Gastrocnemius medialis (tissue), 4 donors: ENCODE results near the gene LIN28B. TPM values are rescaled to one million over a fixed set of nuclear protein-coding genes. Genes with fewer than 3 reads are reported as not detected.
A peak's percentile ranks its signal among the peaks of the same experiment; 100 is the strongest.
"Not testable (repeated sequence)": the region's sequence is repeated elsewhere in the genome, so short reads cannot be mapped to it uniquely, and the experiment has no call there.

Source experiments
- ATAC-seq, 2 donors: fragments of 150-250 bp; one replicate each; pipeline ENCODE4 v1.9.1; 2016
- DNase-seq, 2 donors: peaks; one replicate each; pipeline ENCODE4 v3.0.0-alpha.2; 2019
- H3K27ac ChIP-seq, 4 donors: fragments of 200-600 bp; sonication (generic); 1 replicate in 1 of 4; 2 replicates in 3 of 4; pipeline ENCODE4 v1.5.1; 2016 to 2018; ENCODE audit warnings: mild to moderate bottlenecking in 2 of 4, moderate library complexity in 1 of 4
- H3K27me3 ChIP-seq, 3 donors: fragments of 200-600 bp; sonication (generic) in 2 of 3; 1 replicate in 1 of 3; 2 replicates in 2 of 3; pipeline versions ENCODE4 v1.5.1 to v1.6.0; 2016 to 2019; ENCODE audit warnings: mild to moderate bottlenecking in 1 of 3, moderate library complexity in 1 of 3
- H3K36me3 ChIP-seq, 2 donors: fragments of 200-600 bp; sonication (generic) in 1 of 2; one replicate each; pipeline ENCODE4 v1.5.1; 2017 to 2018
- H3K4me1 ChIP-seq, 2 donors: fragments of 200-600 bp; sonication (generic) in 1 of 2; one replicate each; pipeline ENCODE4 v1.5.1; 2016 to 2017; ENCODE audit warnings: mild to moderate bottlenecking in 2 of 2
- H3K4me3 ChIP-seq, 4 donors: fragments of 200-600 bp; sonication (generic) in 3 of 4; 1 replicate in 1 of 4; 2 replicates in 3 of 4; pipeline ENCODE4 v1.5.1; 2016 to 2019; ENCODE audit warnings: mild to moderate bottlenecking in 2 of 4
- H3K9me3 ChIP-seq, 3 donors: fragments of 200-600 bp; sonication (generic) in 2 of 3; 1 replicate in 1 of 3; 2 replicates in 2 of 3; pipeline ENCODE4 v1.5.1; 2016 to 2019
- CTCF ChIP-seq, 5 experiments: fragments of 450-650 bp in 3 of 5; fragments of 200-600 bp in 2 of 5; sonication (generic) in 2 of 5; IDR thresholded peaks in 4 of 5; conservative IDR thresholded peaks in 1 of 5; 1 replicate in 4 of 5; 2 replicates in 1 of 5; pipeline ENCODE4 v1.5.1; 2016 to 2019; ENCODE audit warnings: antibody characterized with exemption in 5 of 5, mild to moderate bottlenecking in 3 of 5, moderate library complexity in 3 of 5
- POLR2A ChIP-seq, 2 donors: fragments of 450-650 bp; IDR thresholded peaks; one replicate each; pipeline ENCODE4 v1.6.1; 2017; ENCODE audit warnings: antibody characterized with exemption in 2 of 2, mild to moderate bottlenecking in 2 of 2, moderate library complexity in 2 of 2
- in situ Hi-C, 4 donors: fragments of 200-750 bp; cut with MboI; loops; one replicate each; pipeline versions ENCODE4 v1.15.0 to v1.8.0; 2017; ENCODE audit warnings: low sequenced_read_pairs in 4 of 4
- intact Hi-C: fragments of 100-400 bp; cut with DNase I; formaldehyde crosslinking; loops from one replicate; pipeline ENCODE4 v1.15.1; 2023; ENCODE audit warnings: low total_unique reads
- total RNA-seq, 4 donors: library from RNA; depleted of rRNA; stranded (reverse); fragments of >200 nt; gene quantifications; one replicate each; pipeline versions ENCODE4 v1.1.0 to v1.2.3, GENCODE V29; 2016

The LIN28B gene
- total RNA-seq, 4 donors from 2014 or later = not detected

- Histone ChIP-seq H3K27ac (no peak overlapping the region), H3K9me3 (no peaks in the 10 kb centered on the region), H3K4me3 (no peak overlapping the region), H3K36me3 (no peaks in the 10 kb centered on the region), H3K27me3 (no peaks in the 10 kb centered on the region), H3K4me1 (no peaks in the 10 kb centered on the region)
- in situ Hi-C loops = no loop called here
- DNase-seq (no peak), ATAC-seq (no peak)
- intact Hi-C loops = no loop called here
- TF ChIP-seq POLR2A (IDR thresholded peaks at IDR 0.05) (no peak), CTCF (IDR thresholded peaks at IDR 0.05 in 4 of 5, conservative IDR thresholded peaks at IDR 0.05 in 1 of 5) (no peak)
These were observed 115.9 kb downstream of the LIN28B start for GRCh38 chr6:105072798-105073199.

- no peak for DNase-seq
- TF ChIP-seq CTCF (IDR thresholded peaks at IDR 0.05 in 4 of 5, conservative IDR thresholded peaks at IDR 0.05 in 1 of 5) = no peak
- no peak for TF ChIP-seq POLR2A (IDR thresholded peaks at IDR 0.05)
- Histone ChIP-seq H3K27me3 (no peaks in the 10 kb centered on the region), H3K9me3 (no peaks in the 10 kb centered on the region), H3K27ac (no peak overlapping the region), H3K36me3 (no peaks in the 10 kb centered on the region), H3K4me3 (no peak overlapping the region), H3K4me1 (no peaks in the 10 kb centered on the region)
- in situ Hi-C loops (loop anchor here in 1 of 4 donors (25.0 kb wide), 1 partner anchor 1237 kb away; no protein-coding TSS in a partner anchor), intact Hi-C loops (loop anchor here (5.0 kb wide), 2 partner anchors 133 to 393 kb away; no protein-coding TSS in a partner anchor)
- no peak for ATAC-seq
These were observed 118.3 kb downstream of the LIN28B start for GRCh38 chr6:105075210-105075609.

- ATAC-seq, H3K4me3 ChIP-seq, H3K4me1 ChIP-seq, H3K27me3 ChIP-seq, DNase-seq, H3K9me3 ChIP-seq, H3K36me3 ChIP-seq, H3K27ac ChIP-seq: not testable (repeated sequence)
- in situ Hi-C loops (loop anchor here in 1 of 4 donors (25.0 kb wide), 1 partner anchor 1236 kb away; no protein-coding TSS in a partner anchor), intact Hi-C loops (loop anchor here (5.0 kb wide), 2 partner anchors 134 to 394 kb away; no protein-coding TSS in a partner anchor)
These were observed 119.5 kb downstream of the LIN28B start for GRCh38 chr6:105076418-105076817.

- Histone ChIP-seq H3K36me3 (no peaks in the 10 kb centered on the region), H3K27me3 (no peaks in the 10 kb centered on the region), H3K9me3 (no peaks in the 10 kb centered on the region), H3K27ac (no peak overlapping the region), H3K4me1 (no peaks in the 10 kb centered on the region), H3K4me3 (no peak overlapping the region)
- peak in 3 of 5 experiments; percentile 21 to 45 (median 29) for TF ChIP-seq CTCF (IDR thresholded peaks at IDR 0.05 in 4 of 5, conservative IDR thresholded peaks at IDR 0.05 in 1 of 5)
- TF ChIP-seq POLR2A (IDR thresholded peaks at IDR 0.05) = no peak
- intact Hi-C loops = loop anchor here (5.0 kb wide), 2 partner anchors 135 to 395 kb away; no protein-coding TSS in a partner anchor
- in situ Hi-C loops = loop anchor here in 1 of 4 donors (25.0 kb wide), 1 partner anchor 1235 kb away; no protein-coding TSS in a partner anchor
- ATAC-seq (no peak), DNase-seq (no peak)
These were observed 120.9 kb downstream of the LIN28B start for GRCh38 chr6:105077596-105078385.

DNA sequence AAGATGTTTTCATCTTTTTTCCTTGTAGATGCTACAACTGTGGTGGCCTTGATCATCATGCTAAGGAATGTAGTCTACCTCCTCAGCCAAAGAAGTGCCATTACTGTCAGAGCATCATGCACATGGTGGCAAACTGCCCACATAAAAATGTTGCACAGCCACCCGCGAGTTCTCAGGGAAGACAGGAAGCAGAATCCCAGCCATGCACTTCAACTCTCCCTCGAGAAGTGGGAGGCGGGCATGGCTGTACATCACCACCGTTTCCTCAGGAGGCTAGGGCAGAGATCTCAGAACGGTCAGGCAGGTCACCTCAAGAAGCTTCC lies 121.4 kb downstream of the LIN28B start:
- intact Hi-C loops (loop anchor here (5.0 kb wide), 2 partner anchors 136 to 396 kb away; no protein-coding TSS in a partner anchor), in situ Hi-C loops (loop anchor here in 1 of 4 donors (25.0 kb wide), 1 partner anchor 1234 kb away; no protein-coding TSS in a partner anchor)
- no peaks in the 10 kb centered on the region for H3K9me3 ChIP-seq
- no peaks in the 10 kb centered on the region for H3K4me1 ChIP-seq
- DNase-seq (no peak), ATAC-seq (no peak)
- no peak overlapping the region for H3K27ac ChIP-seq
- TF ChIP-seq CTCF (IDR thresholded peaks at IDR 0.05 in 4 of 5, conservative IDR thresholded peaks at IDR 0.05 in 1 of 5) (no peak), POLR2A (IDR thresholded peaks at IDR 0.05) (no peak)
- H3K27me3 ChIP-seq = no peaks in the 10 kb centered on the region
- no peak overlapping the region for H3K4me3 ChIP-seq
- no peaks in the 10 kb centered on the region for H3K36me3 ChIP-seq
